Measurements from ENCODE around the gene GPX2.
"Not testable (repeated sequence)": the region's sequence is repeated elsewhere in the genome, so short reads cannot be mapped to it uniquely, and the experiment has no call there.

Gene GPX2

DNA sequence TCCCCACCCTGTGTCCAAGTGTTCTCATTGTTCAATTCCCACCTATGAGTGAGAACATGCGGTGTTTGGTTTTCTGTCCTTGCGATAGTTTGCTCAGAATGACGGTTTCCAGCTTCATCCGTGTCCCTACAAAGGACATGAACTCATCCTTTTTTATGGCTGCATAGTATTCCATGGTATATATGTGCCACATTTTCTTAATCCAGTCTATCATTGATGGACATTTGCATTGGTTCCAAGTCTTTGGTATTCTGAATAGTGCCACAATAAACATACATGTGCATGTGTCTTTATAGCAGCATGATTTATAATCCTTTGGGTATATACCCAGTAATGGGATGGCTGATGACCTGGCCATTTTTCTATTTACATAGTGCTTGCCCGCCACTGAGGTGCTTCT lies 29.1 kb downstream of the GPX2 start:
- not testable (repeated sequence) for DNase-seq (ENCODE audit: low read depth)

DNA sequence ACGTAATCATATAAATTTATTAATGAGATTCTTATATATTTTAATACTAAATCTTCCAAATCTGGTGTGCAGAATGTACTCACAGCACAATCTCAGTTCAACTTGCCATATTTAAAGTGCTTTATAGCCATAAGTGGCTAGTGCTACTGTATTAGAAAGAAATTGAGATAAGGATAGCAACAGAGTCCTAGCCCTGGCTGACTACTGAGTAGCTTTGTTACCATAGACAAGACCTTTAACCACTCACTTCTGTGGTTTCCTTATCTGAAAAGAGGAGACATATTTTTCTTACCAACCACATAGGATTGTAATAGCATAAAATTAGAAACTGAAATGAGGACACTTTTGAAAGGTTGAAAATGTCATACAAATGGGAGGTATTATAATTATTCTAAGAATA lies 30.3 kb downstream of the GPX2 start:
- no peak for DNase-seq (ENCODE audit: low read depth)

DNA sequence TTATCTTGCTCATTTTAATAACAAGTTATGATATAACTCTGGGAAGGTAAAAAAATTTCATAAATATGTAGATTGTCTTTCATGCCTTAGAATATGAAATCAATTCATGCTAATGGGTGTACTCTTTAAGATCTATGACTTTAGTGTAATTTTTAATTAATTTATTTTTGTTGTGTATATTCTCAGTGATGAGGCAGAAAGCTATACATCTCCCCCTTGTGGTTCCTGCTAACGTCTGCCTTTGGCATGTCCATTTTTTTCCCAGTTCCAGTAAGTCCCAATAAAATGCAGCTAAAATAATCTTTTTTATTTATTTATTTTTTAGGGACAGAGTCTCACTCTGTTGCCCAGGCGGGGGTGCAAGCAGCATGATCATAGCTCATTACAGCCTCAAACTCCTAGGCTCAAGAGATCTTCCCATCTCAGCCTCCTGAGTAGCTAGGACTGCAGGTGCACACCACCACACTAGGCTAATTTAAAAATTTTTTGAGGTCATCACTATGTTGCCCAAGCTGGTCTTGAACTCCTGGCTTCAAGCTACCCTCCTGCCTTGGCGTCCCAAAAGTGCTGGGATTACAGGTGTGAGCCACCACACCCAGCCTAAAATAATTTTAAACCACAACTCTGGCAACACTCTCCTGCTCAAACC lies 31.6 kb downstream of the GPX2 start:
- DNase-seq (ENCODE audit: low read depth), result no peak

DNA sequence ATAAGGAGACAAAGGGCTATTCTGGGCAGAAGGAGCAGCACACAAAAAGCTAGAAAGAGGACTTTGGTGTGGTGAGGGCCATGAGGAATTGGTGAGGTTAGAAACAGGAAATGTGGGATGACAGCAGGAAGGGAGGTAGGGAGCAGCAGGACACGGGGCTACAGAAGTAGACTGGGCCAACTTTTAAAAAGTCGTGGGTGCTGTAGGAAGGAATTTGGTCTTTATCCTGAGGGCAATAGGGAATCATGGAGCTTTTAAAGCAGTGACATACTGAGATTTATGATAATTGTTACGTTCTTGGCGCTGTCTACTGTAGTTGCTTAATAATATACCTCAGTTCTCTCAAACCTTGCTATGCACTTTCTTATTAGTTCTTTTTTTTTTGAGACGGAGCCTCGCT lies 36.5 kb downstream of the GPX2 start:
- no peak for DNase-seq (ENCODE audit: low read depth)

DNA sequence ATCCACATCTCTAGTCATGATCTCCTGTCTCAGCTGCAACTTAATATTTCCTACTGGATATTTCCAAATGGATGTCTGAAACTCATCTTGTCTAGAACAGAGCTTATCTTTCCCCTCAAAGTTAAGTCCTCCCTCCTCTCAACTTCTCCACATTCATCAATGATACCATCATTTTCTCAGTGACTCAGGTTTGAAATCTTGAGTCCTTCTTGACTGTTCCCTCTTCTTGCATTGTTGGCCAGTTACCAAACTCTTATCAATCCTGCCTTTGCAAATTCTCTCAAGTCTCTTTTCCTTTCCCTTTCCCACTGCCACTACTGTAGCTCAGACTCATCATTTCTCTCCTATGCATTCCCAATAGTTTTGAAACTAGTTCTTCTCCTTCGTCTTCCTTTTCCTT lies 42.6 kb downstream of the GPX2 start:
- DNase-seq (ENCODE audit: low read depth), result no peak

DNA sequence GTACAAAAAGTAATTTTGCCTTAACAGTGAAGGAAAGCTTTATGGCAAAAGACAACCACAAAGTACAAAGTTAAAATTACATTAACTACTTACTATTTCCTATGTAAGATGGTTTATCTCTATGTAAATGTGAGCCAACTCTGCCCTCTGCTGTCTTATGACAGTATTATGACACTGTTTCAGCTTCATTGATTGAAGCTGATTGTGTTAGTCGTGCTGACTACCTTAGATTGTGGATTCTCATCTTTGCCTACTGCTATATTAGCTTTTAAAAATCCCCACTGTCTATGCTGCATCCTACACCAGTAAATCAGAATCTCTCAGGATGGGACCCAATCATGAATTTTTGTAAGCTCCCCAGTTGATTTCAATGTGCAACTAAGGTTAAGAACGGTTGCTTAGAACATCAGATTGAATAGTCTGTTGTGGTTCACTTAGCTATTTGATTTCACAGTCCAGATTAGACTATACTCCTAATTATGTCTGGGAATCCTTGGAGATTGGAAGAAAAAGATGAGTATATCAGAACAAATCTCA lies 50.6 kb downstream of the GPX2 start:
- no peak for DNase-seq (ENCODE audit: low read depth)

DNA sequence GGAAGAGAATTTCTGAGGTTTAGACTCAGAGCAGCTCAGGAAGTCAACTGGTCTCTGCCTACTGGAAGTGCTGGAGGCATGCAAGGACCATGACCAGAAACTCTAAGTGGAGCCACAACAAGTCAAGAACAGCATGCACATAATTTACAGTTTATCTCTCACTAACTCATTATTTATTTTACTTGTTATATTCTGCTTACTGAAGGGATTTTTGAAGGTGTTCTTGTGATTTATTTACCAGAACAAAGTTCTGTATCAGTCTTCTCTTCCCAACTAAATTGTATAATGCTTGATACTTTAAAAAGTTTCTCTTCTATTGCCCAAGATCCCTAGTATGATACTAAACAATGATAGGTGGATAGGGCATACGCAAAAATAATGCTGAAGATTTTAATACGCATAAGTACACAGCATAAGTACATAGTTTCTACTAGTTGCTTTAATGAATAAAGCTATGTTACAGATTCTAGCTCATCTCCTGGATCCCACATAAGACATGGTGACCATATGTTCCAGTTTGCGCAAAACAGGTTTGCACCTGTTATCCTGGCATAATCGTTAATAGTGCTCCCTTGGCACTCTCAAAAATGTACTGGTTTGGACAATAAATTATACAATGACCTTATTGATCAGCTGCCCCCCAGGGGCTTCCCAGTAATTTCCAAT lies 51.2 kb downstream of the GPX2 start:
- DNase-seq (ENCODE audit: low read depth), result no peak

DNA sequence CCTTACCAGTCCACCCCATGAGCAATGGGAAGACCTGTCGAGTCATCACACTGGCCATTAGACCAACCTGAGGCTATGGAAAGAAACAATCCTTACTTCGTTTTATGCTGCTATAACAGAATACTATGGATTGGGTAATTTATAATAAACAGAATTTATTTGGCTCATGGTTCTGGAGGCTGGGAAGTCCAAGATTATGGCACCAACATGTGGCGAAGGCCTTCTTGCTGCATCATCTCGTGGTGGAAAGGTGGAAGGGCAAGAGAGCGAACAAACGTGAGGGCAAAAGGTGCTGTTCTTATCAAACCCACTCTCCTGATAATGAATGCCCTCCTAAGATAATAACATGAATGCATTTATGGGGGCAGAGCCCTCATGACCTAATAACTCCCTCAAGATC lies 53.2 kb downstream of the GPX2 start:
- DNase-seq (ENCODE audit: low read depth), result no peak
